ENCODE data around the gene KLHL24.

GRCh38 chr3:183718012-183718411 lies 82.6 kb downstream of the KLHL24 start:
- no peak for TF ChIP-seq EZH2 (IDR thresholded peaks at IDR 0.05; ENCODE audit: low read length, unreplicated experiment)
- TF ChIP-seq CTCF (conservative IDR thresholded peaks at IDR 0.05; ENCODE audit: low read depth, low read length), result no peak

All from PC-3 (cell line).